CD14-positive monocyte (primary cell): Measurements from ENCODE around the gene GNB5. TPM values are rescaled to one million over a fixed set of nuclear protein-coding genes. Genes with fewer than 3 reads are reported as not detected.

Source experiments
- DNase-seq, 3 donors: peaks; one replicate each; pipeline ENCODE4 v3.0.0-alpha.2; 2011 to 2022
- H2AFZ ChIP-seq: 2 replicates; pipeline ENCODE4 v1.6.0; 2012; ENCODE audit warnings: mild to moderate bottlenecking, low read depth, low read length, inconsistent platforms; ENCODE audit not compliant: insufficient read depth, poor library complexity, severe bottlenecking
- H3K27ac ChIP-seq, 2 donors: 1 replicate in 1 of 2; 2 replicates in 1 of 2; pipeline ENCODE4 v1.5.1; 2012 to 2013; ENCODE audit warnings: low read length in 2 of 2, control low read depth in 1 of 2, inconsistent platforms in 1 of 2, low read depth in 1 of 2, mild to moderate bottlenecking in 1 of 2
- H3K27me3 ChIP-seq, 2 donors: one replicate each; pipeline versions ENCODE4 v1.6.0 to v1.6.1; 2011 to 2013; ENCODE audit warnings: low read length in 2 of 2; ENCODE audit not compliant: control insufficient read depth in 2 of 2, insufficient read depth in 2 of 2
- H3K36me3 ChIP-seq, 2 donors: replicated peaks in 1 of 2; 1 replicate in 1 of 2; 2 replicates in 1 of 2; pipeline versions ENCODE4 v1.5.1 to v1.6.1; 2012 to 2013; ENCODE audit warnings: low read length in 2 of 2, control low read depth in 1 of 2, inconsistent platforms in 1 of 2, mild to moderate bottlenecking in 1 of 2; ENCODE audit not compliant: insufficient read depth in 2 of 2, control insufficient read depth in 1 of 2
- H3K4me1 ChIP-seq, 2 donors: 1 replicate in 1 of 2; 2 replicates in 1 of 2; pipeline versions ENCODE4 v1.5.1 to v1.6.1; 2012 to 2013; ENCODE audit warnings: low read length in 2 of 2, control low read depth in 1 of 2, inconsistent platforms in 1 of 2, mild to moderate bottlenecking in 1 of 2, moderate library complexity in 1 of 2; ENCODE audit not compliant: insufficient read depth in 2 of 2, control insufficient read depth in 1 of 2
- H3K4me2 ChIP-seq: replicated peaks from 2 replicates; pipeline ENCODE3; 2012; ENCODE audit warnings: low read length, moderate library complexity, mild to moderate bottlenecking; ENCODE audit not compliant: poor library complexity, severe bottlenecking; ENCODE audit errors: extremely low read depth
- H3K4me3 ChIP-seq, 3 experiments: fragments of 200-600 bp in 1 of 3; sonication (generic) in 1 of 3; replicated peaks in 1 of 3; 1 replicate in 2 of 3; 2 replicates in 1 of 3; pipeline ENCODE4 v1.5.1; 2011 to 2013; ENCODE audit warnings: low read length in 3 of 3, mild to moderate bottlenecking in 3 of 3, control low read depth in 2 of 3, low read depth in 2 of 3, inconsistent platforms in 1 of 3, moderate library complexity in 1 of 3
- H3K79me2 ChIP-seq: 2 replicates; pipeline ENCODE4 v1.6.0; 2012; ENCODE audit warnings: mild to moderate bottlenecking, control low read depth, inconsistent platforms, low read length, moderate library complexity; ENCODE audit not compliant: insufficient read depth
- H3K9ac ChIP-seq: 2 replicates; pipeline ENCODE4 v1.6.0; 2017; ENCODE audit warnings: low read length, mild to moderate bottlenecking; ENCODE audit not compliant: insufficient read depth, poor library complexity, severe bottlenecking
- H3K9me3 ChIP-seq, 2 donors: replicated peaks in 1 of 2; 1 replicate in 1 of 2; 2 replicates in 1 of 2; pipeline versions ENCODE4 v1.5.1 to v1.6.1; 2012 to 2013; ENCODE audit warnings: low read length in 2 of 2, control low read depth in 1 of 2; ENCODE audit not compliant: control insufficient read depth in 1 of 2, insufficient read depth in 1 of 2
- H4K20me1 ChIP-seq: 2 replicates; pipeline ENCODE4 v1.6.0; 2012; ENCODE audit warnings: mild to moderate bottlenecking, low read length, control low read depth, moderate library complexity; ENCODE audit not compliant: insufficient read depth
- H3K27ac Mint-ChIP-seq, 7 donors: one replicate each; pipeline ENCODE4 v1.8.0; 2020; ENCODE audit warnings: mild to moderate bottlenecking in 7 of 7, mixed read lengths in 7 of 7, moderate library complexity in 6 of 7, inconsistent platforms in 2 of 7
- H3K27me3 Mint-ChIP-seq, 3 donors: one replicate each; pipeline ENCODE4 v1.8.0; 2021 to 2022; ENCODE audit warnings: low read depth in 3 of 3, mild to moderate bottlenecking in 3 of 3, mixed read lengths in 3 of 3, moderate library complexity in 3 of 3, inconsistent platforms in 1 of 3
- H3K36me3 Mint-ChIP-seq, 2 donors: one replicate each; pipeline ENCODE4 v1.8.0; 2020; ENCODE audit warnings: mixed read lengths in 2 of 2, inconsistent platforms in 1 of 2, mild to moderate bottlenecking in 1 of 2
- H3K4me1 Mint-ChIP-seq: one replicate; pipeline ENCODE4 v1.8.0; 2020; ENCODE audit warnings: mild to moderate bottlenecking, mixed read lengths
- H3K4me3 Mint-ChIP-seq, 2 donors: one replicate each; pipeline ENCODE4 v1.8.0; 2020; ENCODE audit warnings: mild to moderate bottlenecking in 2 of 2, mixed read lengths in 2 of 2, moderate library complexity in 1 of 2
- H3K9me3 Mint-ChIP-seq, 7 donors: one replicate each; pipeline ENCODE4 v1.8.0; 2020 to 2022; ENCODE audit warnings: mixed read lengths in 7 of 7, mild to moderate bottlenecking in 6 of 7, moderate library complexity in 6 of 7, inconsistent platforms in 2 of 7
- WGBS: methylation state at CpG from one replicate; pipeline ENCODE4 v1.1.5; 2013; ENCODE audit warnings: missing lambda C conversion rate; ENCODE audit not compliant: insufficient coverage; 5-methylcytosine and 5-hydroxymethylcytosine counted together
- intact Hi-C, 2 donors: fragments of 100-400 bp; cut with micrococcal nuclease; formaldehyde crosslinking; loops; one replicate each; pipeline versions ENCODE4 v1.15.0 to v1.15.1; 2023
- polyA plus RNA-seq, 3 donors: library from polyadenylated mRNA; depleted of rRNA in 1 of 3; unstranded in 2 of 3; stranded (reverse) in 1 of 3; fragments of 300-500 nt in 2 of 3; fragments of >200 nt in 1 of 3; fragmentation: Illumina TruSeq in 2 of 3; gene quantifications; 1 replicate in 2 of 3; 2 replicates in 1 of 3; pipeline ENCODE4 v1.2.3, GENCODE V29; 2012 to 2021
- TF ChIP-seq, protein P1 (sequence below): fragments of 200-600 bp; IDR thresholded peaks from one replicate; pipeline ENCODE4 v1.8.0; 2022; ENCODE audit warnings: antibody characterized with exemption, mild to moderate bottlenecking

GNB5 gene
- polyA plus RNA-seq, 3 donors = 3.1 to 5.4 (median 4.3) TPM

DNA sequence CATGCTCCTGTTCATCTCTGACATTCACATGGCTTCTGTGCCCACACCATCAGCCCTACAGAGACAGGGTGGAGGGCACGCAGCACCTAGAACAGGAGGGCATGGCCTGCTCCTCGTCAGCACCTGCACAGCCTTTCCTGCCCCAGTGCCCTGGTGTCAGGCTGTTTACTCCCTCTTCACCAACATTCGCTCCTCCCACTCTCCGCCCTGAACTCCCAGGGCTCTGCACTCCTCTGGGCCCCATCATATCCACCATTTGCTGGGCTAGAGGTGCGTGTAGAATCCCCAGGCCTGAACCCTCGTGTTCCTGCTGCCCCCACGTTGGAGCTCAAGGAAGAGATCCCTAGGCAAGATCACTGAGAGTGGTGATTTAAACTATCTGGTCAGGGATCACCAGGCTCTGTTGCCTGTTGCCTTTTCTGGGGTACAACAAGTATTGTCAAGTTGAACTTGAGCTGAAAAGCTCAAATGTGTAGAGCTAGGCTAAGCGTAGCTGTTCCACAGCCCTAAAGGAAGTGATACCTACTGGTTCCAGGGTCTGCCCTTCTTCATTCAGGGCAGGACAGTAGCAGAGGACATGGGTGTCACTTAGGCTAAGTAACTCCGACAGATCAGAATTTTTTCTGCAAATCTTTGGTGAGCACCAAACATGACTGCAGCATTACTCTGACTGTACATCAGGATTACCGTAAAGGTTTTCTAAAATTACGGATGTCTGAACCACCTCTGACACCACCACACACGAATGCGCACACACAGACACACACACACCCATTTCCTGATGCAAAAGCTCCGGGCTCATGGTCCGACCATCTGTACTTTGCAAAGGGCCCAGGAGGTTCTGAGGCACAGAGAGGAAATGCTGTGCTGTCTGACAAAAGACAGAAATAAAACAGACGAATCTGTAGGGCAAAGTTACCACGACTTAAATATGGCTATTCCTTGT lies 43.7 kb upstream of the GNB5 start:
- intact Hi-C loops = no loop called here
- Mint-ChIP-seq H3K4me1 (peaks cover 26% of the 10 kb centered on the region), H3K9me3 (peaks cover 0 to 3% (median 0%) of the 10 kb centered on the region in 7 donors), H3K27me3 (peaks cover 1 to 5% (median 3%) of the 10 kb centered on the region in 3 donors), H3K4me3 (no peak overlapping the region), H3K27ac (peak overlapping the region in 1 of 7 donors; percentile 65), H3K36me3 (no peaks in the 10 kb centered on the region)
- Histone ChIP-seq H3K36me3 (no peaks in the 10 kb centered on the region), H4K20me1 (no peaks in the 10 kb centered on the region), H3K9me3 (no peaks in the 10 kb centered on the region), H3K27ac (no peak overlapping the region), H3K4me1 (peaks cover 17 to 21% of the 10 kb centered on the region in 2 donors), H3K4me3 (no peak overlapping the region), H2AFZ (no peak overlapping the region), H3K4me2 (no peak overlapping the region), H3K27me3 (no peaks in the 10 kb centered on the region), H3K9ac (no peak overlapping the region), H3K79me2 (no peaks in the 10 kb centered on the region)
- TF ChIP-seq, protein P1, sequence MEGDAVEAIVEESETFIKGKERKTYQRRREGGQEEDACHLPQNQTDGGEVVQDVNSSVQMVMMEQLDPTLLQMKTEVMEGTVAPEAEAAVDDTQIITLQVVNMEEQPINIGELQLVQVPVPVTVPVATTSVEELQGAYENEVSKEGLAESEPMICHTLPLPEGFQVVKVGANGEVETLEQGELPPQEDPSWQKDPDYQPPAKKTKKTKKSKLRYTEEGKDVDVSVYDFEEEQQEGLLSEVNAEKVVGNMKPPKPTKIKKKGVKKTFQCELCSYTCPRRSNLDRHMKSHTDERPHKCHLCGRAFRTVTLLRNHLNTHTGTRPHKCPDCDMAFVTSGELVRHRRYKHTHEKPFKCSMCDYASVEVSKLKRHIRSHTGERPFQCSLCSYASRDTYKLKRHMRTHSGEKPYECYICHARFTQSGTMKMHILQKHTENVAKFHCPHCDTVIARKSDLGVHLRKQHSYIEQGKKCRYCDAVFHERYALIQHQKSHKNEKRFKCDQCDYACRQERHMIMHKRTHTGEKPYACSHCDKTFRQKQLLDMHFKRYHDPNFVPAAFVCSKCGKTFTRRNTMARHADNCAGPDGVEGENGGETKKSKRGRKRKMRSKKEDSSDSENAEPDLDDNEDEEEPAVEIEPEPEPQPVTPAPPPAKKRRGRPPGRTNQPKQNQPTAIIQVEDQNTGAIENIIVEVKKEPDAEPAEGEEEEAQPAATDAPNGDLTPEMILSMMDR = no peak
- 67% methylated on average over 14 of the region's 17 CpGs for WGBS
- DNase-seq = no peak

DNA sequence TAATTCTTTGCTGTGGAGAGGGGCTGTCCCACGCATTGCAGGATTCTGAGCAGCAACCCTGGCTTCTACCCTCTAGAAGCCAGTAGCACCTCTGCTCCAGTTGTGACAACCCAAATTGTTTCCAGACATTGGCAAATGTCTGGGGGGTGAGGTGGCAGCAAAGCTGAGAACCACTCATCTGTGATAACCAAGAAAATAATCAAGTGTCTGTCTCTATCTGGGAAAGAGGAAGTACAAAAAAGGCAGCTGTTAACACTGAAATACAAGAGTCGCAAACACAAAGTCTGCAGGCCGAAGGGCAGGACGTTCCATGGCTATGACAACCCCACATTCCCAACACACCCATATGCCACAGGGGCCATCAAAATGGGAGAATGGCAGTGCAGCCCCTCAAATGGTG lies 42.2 kb upstream of the GNB5 start:
- H3K27me3 Mint-ChIP-seq = peaks cover 1 to 5% (median 3%) of the 10 kb centered on the region in 3 donors
- Histone ChIP-seq H3K36me3 (no peaks in the 10 kb centered on the region), H3K4me2 (no peak overlapping the region), H3K9me3 (no peaks in the 10 kb centered on the region), H3K27ac (no peak overlapping the region), H4K20me1 (no peaks in the 10 kb centered on the region), H3K27me3 (no peaks in the 10 kb centered on the region), H3K9ac (no peak overlapping the region), H2AFZ (peak overlapping the region; percentile 7), H3K4me1 (peaks cover 17 to 21% of the 10 kb centered on the region in 2 donors), H3K79me2 (no peaks in the 10 kb centered on the region), H3K4me3 (no peak overlapping the region)
- H3K4me3 Mint-ChIP-seq = peak overlapping the region in 1 of 2 donors; percentile 57
- H3K36me3 Mint-ChIP-seq = no peaks in the 10 kb centered on the region
- H3K4me1 Mint-ChIP-seq = peaks cover 26% of the 10 kb centered on the region
- WGBS = no CpG with 5 or more reads among the region's 4 CpGs
- TF ChIP-seq, protein P1 = no peak
- H3K27ac Mint-ChIP-seq = peak overlapping the region in 4 of 7 donors; percentile 30 to 70 (median 58)
- peak in 1 of 3 donors; percentile 26 for DNase-seq
- peaks cover 0 to 2% (median 0%) of the 10 kb centered on the region in 7 donors for H3K9me3 Mint-ChIP-seq
- intact Hi-C loops = no loop called here
